GM23338 (cell line): Measurements from ENCODE around the gene TCFL5. TPM values are rescaled to one million over a fixed set of nuclear protein-coding genes. Genes with fewer than 3 reads are reported as not detected.
A peak's percentile ranks its signal among the peaks of the same experiment; 100 is the strongest.

Experiments
- ATAC-seq: fragments of 200-7000 bp; cut with Tn5 transposase; 3 replicates; pipeline ENCODE4 v1.9.1; 2020
- DNase-seq: peaks from one replicate; pipeline ENCODE4 v3.0.0-alpha.2; 2015; ENCODE audit warnings: low spot score
- H2AFZ ChIP-seq: fragments of 200-600 bp; sonication (generic); 2 replicates; pipeline ENCODE4 v1.8.0; 2016; ENCODE audit warnings: antibody characterized with exemption, mild to moderate bottlenecking, moderate library complexity
- H3F3A ChIP-seq: fragments of 200-600 bp; sonication (generic); replicated peaks from 2 replicates; pipeline ENCODE4 v1.8.0; 2017; ENCODE audit warnings: antibody characterized with exemption, mixed run types, low read depth
- H3K27ac ChIP-seq: fragments of 200-600 bp; sonication (generic); 2 replicates; pipeline ENCODE4 v1.6.1; 2016; ENCODE audit warnings: low read depth
- H3K27me3 ChIP-seq: fragments of 200-600 bp; sonication (generic); 2 replicates; pipeline ENCODE4 v1.8.0; 2016; ENCODE audit warnings: mild to moderate bottlenecking, mixed run types, moderate library complexity; ENCODE audit not compliant: insufficient read depth
- H3K36me3 ChIP-seq: fragments of 200-600 bp; sonication (generic); 2 replicates; pipeline ENCODE4 v1.8.0; 2016; ENCODE audit warnings: mild to moderate bottlenecking; ENCODE audit not compliant: insufficient read depth
- H3K4me1 ChIP-seq: fragments of 200-600 bp; sonication (generic); 2 replicates; pipeline ENCODE4 v1.8.0; 2016; ENCODE audit warnings: mild to moderate bottlenecking, moderate library complexity; ENCODE audit not compliant: insufficient read depth
- H3K4me2 ChIP-seq: fragments of 200-600 bp; sonication (generic); 2 replicates; pipeline ENCODE4 v1.7.1; 2017; ENCODE audit warnings: mixed run types
- H3K4me3 ChIP-seq: fragments of 200-600 bp; sonication (generic); 2 replicates; pipeline ENCODE4 v1.6.1; 2016; ENCODE audit warnings: mixed run types
- H3K79me2 ChIP-seq: fragments of 200-600 bp; sonication (generic); replicated peaks from 2 replicates; pipeline ENCODE4 v1.8.0; 2017; ENCODE audit warnings: mild to moderate bottlenecking; ENCODE audit not compliant: insufficient read depth
- H3K9me2 ChIP-seq: fragments of 200-600 bp; sonication (generic); 2 replicates; pipeline ENCODE4 v1.8.0; 2017; ENCODE audit not compliant: insufficient read depth
- H4K20me1 ChIP-seq: fragments of 200-600 bp; sonication (generic); replicated peaks from 2 replicates; pipeline ENCODE4 v1.8.0; 2017; ENCODE audit warnings: mild to moderate bottlenecking; ENCODE audit not compliant: insufficient read depth
- H3K27ac Mint-ChIP-seq: 2 replicates; pipeline ENCODE4 v1.8.0; 2020; ENCODE audit warnings: inconsistent platforms, mild to moderate bottlenecking, moderate library complexity, mixed read lengths
- H3K27me3 Mint-ChIP-seq: 3 replicates; pipeline ENCODE4 v1.8.0; 2022; ENCODE audit warnings: low read depth, mild to moderate bottlenecking, moderate library complexity, mixed read lengths, inconsistent platforms; ENCODE audit not compliant: insufficient read depth, poor library complexity
- H3K36me3 Mint-ChIP-seq: 3 replicates; pipeline ENCODE4 v1.8.0; 2021; ENCODE audit warnings: low read depth, mild to moderate bottlenecking, inconsistent platforms, moderate library complexity, mixed read lengths
- H3K4me1 Mint-ChIP-seq: 3 replicates; pipeline ENCODE4 v1.8.0; 2020; ENCODE audit warnings: mild to moderate bottlenecking, inconsistent platforms, mixed read lengths
- H3K4me3 Mint-ChIP-seq: 3 replicates; pipeline ENCODE4 v1.8.0; 2021; ENCODE audit warnings: moderate library complexity, mild to moderate bottlenecking, inconsistent platforms, mixed read lengths
- H3K9me3 Mint-ChIP-seq: 3 replicates; pipeline ENCODE4 v1.8.0; 2020; ENCODE audit warnings: moderate library complexity, mild to moderate bottlenecking, inconsistent platforms, mixed read lengths
- CREB1 ChIP-seq: fragments of 250-450 bp; sonication (Bioruptor Pico); IDR thresholded peaks from 2 replicates; pipeline ENCODE4 v1.5.0; 2020; ENCODE audit warnings: low read depth, mild to moderate bottlenecking, moderate library complexity
- EZH2 ChIP-seq: fragments of 200-600 bp; sonication (generic); IDR thresholded peaks from one replicate; pipeline ENCODE4 v1.8.0; 2017; ENCODE audit warnings: antibody characterized with exemption, mild to moderate bottlenecking, low read depth; ENCODE audit not compliant: unreplicated experiment
- POLR2AphosphoS5 ChIP-seq: IDR thresholded peaks from 2 replicates; pipeline ENCODE4 v1.6.1; 2016; ENCODE audit warnings: antibody characterized with exemption, low read depth
- ZNF114 ChIP-seq: fragments of 250-450 bp; sonication (Bioruptor Pico); IDR thresholded peaks from 2 replicates; pipeline ENCODE4 v1.5.0; 2020; ENCODE audit warnings: mild to moderate bottlenecking, moderate library complexity
- polyA plus RNA-seq: library from polyadenylated mRNA; unstranded; fragments of >200 nt; fragmentation: Nextera tagmentation; extraction: Ambion mirVana; gene quantifications from 2 replicates; pipeline ENCODE4 v1.2.1, GENCODE V29; 2016
- total RNA-seq: library from RNA; depleted of rRNA; stranded (reverse); fragments of >200 nt; shearing (Covaris generic); gene quantifications from 2 replicates; pipeline ENCODE4 v1.2.3, GENCODE V29; 2014
- TF ChIP-seq, protein P1 (sequence below), 2 experiments: fragments of 200-600 bp in 1 of 2; sonication (generic) in 1 of 2; conservative IDR thresholded peaks; 2 replicates each; pipeline versions ENCODE4 v1.5.1 to v1.6.1; 2016 to 2017; ENCODE audit warnings: antibody characterized with exemption in 2 of 2, low read depth in 2 of 2, mild to moderate bottlenecking in 2 of 2, moderate library complexity in 1 of 2
- TF ChIP-seq, protein P2 (sequence below): fragments of 250-450 bp; sonication (Bioruptor Pico); IDR thresholded peaks from 2 replicates; pipeline ENCODE4 v1.5.0; 2020; ENCODE audit warnings: mild to moderate bottlenecking, moderate library complexity

The TCFL5 gene
- total and polyA plus RNA-seq, 2 experiments from 2014 or later = 5.8 to 19.3 TPM

DNA sequence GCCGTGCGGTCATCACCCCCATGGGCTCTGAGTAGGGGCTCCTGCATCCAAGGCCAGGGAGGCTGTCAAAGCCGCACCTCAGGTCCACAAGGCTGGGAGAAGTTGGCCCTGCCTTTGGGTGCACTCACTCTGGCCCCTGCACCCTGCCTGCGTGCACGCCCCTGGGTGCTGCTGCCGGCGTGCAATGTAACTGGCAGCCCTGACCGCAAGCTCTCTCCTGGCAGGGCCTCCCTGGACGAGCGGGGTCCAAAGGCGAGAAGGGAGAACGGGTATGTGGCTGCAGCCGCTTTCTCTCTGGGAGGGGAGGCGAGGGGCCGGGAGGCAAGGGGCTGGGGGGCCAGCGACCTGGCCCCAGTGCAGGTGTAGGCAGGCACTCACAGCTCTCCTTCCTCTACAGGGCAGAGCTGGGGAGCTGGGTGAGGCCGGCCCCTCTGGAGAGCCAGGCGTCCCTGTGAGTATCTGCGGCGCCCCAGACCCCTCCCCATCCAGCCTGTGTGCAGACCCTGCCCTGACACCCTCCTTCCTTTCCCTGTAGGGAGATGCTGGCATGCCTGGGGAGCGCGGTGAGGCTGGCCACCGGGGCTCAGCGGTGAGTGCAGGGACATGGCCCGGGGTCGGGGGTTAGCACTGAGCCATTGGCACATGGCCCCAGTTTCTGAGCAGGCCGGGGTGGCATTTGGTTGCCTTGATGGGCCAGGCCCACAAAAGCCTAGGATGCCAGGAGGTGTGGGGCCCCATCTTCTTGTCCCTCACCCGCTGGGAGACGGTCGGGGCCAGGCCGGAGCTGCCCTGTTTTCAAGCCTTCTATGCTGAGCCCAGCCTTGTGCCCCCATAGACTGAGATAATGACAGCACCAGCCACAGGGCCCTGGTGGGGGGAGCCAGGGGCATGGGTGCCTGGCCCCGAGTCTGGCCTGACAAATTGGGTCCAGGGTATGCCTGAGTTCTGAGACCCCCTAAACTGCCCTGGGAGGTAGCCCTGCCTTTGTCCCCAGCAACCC, 32.1 kb downstream of the TCFL5 start:
- Histone ChIP-seq H2AFZ (no peak overlapping the region), H3K4me1 (peaks cover 2% of the 10 kb centered on the region; the same call in 1 of the 2 replicates), H3F3A (peaks cover 2% of the 10 kb centered on the region; the same call in 1 of the 2 replicates), H3K36me3 (no peaks in the 10 kb centered on the region), H3K27me3 (no peaks in the 10 kb centered on the region), H3K4me2 (no peak overlapping the region), H3K9me2 (no peaks in the 10 kb centered on the region), H4K20me1 (no peaks in the 10 kb centered on the region), H3K79me2 (no peaks in the 10 kb centered on the region), H3K4me3 (no peak overlapping the region), H3K27ac (no peak overlapping the region)
- DNase-seq (no peak), ATAC-seq (no peak)
- 0 out of 2 replicates have a peak, but pooled peaks have one; percentile 21 for TF ChIP-seq POLR2AphosphoS5
- no peak for TF ChIP-seq EZH2
- H3K4me3 Mint-ChIP-seq = no peak overlapping the region
- peaks cover 16% of the 10 kb centered on the region for H3K4me1 Mint-ChIP-seq
- H3K27ac Mint-ChIP-seq = no peak overlapping the region; the same call in 1 of the 2 replicates
- H3K27me3 Mint-ChIP-seq = peaks cover 9% of the 10 kb centered on the region
- H3K36me3 Mint-ChIP-seq = peaks cover 7% of the 10 kb centered on the region; the same call in 2 of the 3 replicates
- no peaks in the 10 kb centered on the region for H3K9me3 Mint-ChIP-seq

DNA sequence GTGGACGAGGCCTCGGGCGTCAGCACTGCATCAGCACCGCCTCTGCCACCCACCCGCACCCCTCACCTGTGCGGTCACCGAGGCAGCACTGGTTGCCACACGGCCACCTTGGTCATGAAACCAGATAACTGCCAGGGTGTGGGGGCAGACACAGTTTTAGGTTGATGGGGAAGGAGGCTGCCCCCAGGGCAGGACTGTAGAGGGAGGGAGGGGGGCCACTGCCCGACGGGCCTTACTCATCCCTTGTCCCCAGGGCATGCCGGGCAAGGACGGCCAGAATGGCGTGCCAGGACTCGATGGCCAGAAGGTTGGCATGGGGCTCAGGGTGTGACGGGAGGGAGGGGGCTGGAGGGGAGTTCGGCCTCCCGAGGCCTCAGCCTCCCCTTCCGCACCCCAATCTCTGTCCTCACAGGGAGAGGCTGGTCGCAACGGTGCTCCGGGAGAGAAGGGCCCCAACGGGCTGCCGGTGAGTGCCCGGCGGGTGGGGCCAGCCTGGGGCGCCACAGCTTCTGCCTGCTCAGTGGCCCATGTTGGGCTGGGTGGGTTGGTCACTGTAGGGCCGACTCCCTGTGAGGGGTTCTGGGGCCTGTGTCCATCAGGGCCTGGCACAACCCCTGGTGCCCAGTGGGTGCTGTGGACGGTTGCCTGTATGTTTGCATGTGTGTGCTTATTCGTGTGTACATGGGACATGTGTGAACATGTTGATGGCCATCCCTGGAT, 33.0 kb downstream of the TCFL5 start:
- no peak for ATAC-seq
- H3K79me2 ChIP-seq = no peaks in the 10 kb centered on the region
- TF ChIP-seq, protein P1, sequence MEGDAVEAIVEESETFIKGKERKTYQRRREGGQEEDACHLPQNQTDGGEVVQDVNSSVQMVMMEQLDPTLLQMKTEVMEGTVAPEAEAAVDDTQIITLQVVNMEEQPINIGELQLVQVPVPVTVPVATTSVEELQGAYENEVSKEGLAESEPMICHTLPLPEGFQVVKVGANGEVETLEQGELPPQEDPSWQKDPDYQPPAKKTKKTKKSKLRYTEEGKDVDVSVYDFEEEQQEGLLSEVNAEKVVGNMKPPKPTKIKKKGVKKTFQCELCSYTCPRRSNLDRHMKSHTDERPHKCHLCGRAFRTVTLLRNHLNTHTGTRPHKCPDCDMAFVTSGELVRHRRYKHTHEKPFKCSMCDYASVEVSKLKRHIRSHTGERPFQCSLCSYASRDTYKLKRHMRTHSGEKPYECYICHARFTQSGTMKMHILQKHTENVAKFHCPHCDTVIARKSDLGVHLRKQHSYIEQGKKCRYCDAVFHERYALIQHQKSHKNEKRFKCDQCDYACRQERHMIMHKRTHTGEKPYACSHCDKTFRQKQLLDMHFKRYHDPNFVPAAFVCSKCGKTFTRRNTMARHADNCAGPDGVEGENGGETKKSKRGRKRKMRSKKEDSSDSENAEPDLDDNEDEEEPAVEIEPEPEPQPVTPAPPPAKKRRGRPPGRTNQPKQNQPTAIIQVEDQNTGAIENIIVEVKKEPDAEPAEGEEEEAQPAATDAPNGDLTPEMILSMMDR (conservative IDR thresholded peaks at IDR 0.05; ENCODE audit: low read depth in 2 of 2) = no peak
- no peak for TF ChIP-seq ZNF114 (CRISPR knock-in tag)
- TF ChIP-seq CREB1 (CRISPR knock-in tag) = no peak
- TF ChIP-seq, protein P2, sequence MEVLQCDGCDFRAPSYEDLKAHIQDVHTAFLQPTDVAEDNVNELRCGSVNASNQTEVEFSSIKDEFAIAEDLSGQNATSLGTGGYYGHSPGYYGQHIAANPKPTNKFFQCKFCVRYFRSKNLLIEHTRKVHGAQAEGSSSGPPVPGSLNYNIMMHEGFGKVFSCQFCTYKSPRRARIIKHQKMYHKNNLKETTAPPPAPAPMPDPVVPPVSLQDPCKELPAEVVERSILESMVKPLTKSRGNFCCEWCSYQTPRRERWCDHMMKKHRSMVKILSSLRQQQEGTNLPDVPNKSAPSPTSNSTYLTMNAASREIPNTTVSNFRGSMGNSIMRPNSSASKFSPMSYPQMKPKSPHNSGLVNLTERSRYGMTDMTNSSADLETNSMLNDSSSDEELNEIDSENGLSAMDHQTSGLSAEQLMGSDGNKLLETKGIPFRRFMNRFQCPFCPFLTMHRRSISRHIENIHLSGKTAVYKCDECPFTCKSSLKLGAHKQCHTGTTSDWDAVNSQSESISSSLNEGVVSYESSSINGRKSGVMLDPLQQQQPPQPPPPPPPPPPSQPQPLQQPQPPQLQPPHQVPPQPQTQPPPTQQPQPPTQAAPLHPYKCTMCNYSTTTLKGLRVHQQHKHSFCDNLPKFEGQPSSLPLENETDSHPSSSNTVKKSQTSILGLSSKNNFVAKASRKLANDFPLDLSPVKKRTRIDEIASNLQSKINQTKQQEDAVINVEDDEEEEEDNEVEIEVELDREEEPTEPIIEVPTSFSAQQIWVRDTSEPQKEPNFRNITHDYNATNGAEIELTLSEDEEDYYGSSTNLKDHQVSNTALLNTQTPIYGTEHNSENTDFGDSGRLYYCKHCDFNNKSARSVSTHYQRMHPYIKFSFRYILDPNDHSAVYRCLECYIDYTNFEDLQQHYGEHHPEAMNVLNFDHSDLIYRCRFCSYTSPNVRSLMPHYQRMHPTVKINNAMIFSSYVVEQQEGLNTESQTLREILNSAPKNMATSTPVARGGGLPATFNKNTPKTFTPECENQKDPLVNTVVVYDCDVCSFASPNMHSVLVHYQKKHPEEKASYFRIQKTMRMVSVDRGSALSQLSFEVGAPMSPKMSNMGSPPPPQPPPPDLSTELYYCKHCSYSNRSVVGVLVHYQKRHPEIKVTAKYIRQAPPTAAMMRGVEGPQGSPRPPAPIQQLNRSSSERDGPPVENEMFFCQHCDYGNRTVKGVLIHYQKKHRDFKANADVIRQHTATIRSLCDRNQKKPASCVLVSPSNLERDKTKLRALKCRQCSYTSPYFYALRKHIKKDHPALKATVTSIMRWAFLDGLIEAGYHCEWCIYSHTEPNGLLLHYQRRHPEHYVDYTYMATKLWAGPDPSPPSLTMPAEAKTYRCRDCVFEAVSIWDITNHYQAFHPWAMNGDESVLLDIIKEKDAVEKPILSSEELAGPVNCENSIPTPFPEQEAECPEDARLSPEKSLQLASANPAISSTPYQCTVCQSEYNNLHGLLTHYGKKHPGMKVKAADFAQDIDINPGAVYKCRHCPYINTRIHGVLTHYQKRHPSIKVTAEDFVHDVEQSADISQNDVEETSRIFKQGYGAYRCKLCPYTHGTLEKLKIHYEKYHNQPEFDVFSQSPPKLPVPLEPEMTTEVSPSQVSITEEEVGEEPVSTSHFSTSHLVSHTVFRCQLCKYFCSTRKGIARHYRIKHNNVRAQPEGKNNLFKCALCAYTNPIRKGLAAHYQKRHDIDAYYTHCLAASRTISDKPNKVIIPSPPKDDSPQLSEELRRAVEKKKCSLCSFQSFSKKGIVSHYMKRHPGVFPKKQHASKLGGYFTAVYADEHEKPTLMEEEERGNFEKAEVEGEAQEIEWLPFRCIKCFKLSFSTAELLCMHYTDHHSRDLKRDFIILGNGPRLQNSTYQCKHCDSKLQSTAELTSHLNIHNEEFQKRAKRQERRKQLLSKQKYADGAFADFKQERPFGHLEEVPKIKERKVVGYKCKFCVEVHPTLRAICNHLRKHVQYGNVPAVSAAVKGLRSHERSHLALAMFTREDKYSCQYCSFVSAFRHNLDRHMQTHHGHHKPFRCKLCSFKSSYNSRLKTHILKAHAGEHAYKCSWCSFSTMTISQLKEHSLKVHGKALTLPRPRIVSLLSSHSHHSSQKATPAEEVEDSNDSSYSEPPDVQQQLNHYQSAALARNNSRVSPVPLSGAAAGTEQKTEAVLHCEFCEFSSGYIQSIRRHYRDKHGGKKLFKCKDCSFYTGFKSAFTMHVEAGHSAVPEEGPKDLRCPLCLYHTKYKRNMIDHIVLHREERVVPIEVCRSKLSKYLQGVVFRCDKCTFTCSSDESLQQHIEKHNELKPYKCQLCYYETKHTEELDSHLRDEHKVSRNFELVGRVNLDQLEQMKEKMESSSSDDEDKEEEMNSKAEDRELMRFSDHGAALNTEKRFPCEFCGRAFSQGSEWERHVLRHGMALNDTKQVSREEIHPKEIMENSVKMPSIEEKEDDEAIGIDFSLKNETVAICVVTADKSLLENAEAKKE (CRISPR knock-in tag) = no peak

More for the DNA sequence above, 33.0 kb downstream of the TCFL5 start:
- Histone ChIP-seq H3K9me2 (no peaks in the 10 kb centered on the region), H3K27me3 (no peaks in the 10 kb centered on the region), H3K4me2 (no peak overlapping the region), H3K27ac (no peak overlapping the region), H3K4me3 (no peak overlapping the region), H2AFZ (no peak overlapping the region), H3K4me1 (peaks cover 2% of the 10 kb centered on the region; the same call in 1 of the 2 replicates), H4K20me1 (no peaks in the 10 kb centered on the region), H3F3A (peaks cover 2% of the 10 kb centered on the region; the same call in 1 of the 2 replicates), H3K36me3 (no peaks in the 10 kb centered on the region)
- Mint-ChIP-seq H3K9me3 (no peaks in the 10 kb centered on the region), H3K36me3 (peaks cover 4% of the 10 kb centered on the region; the same call in 2 of the 3 replicates), H3K4me3 (no peak overlapping the region), H3K27me3 (peaks cover 9% of the 10 kb centered on the region), H3K4me1 (peaks cover 16% of the 10 kb centered on the region), H3K27ac (no peak overlapping the region; the same call in 1 of the 2 replicates)
- DNase-seq = no peak
